EL (cell line): Measurements from ENCODE around the gene RARB.
A peak's percentile ranks its signal among the peaks of the same experiment; 100 is the strongest.

Source experiments
- DNase-seq: peaks from one replicate; pipeline ENCODE4 v3.0.0-alpha.2; 2016

The RARB gene

DNA sequence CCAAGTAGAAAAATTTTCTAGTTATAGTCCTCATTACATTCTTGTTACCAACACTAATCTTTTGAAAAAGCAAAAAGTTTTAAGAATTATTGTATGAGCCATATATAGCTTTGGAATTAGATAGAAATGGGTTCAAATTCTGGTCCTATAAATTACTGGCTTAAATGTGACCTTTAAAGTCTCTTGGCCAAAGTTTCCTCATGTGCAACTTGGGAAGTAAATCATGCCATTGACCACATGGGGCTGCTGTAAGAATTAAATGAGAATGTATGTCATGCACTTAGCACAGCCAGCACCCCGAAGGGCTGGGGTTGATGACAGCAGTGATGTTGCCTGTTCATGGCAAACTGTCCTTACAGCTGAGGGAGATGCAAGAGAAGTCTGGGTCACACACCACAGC lies 128.4 kb downstream of the RARB start:
- no peak for DNase-seq

DNA sequence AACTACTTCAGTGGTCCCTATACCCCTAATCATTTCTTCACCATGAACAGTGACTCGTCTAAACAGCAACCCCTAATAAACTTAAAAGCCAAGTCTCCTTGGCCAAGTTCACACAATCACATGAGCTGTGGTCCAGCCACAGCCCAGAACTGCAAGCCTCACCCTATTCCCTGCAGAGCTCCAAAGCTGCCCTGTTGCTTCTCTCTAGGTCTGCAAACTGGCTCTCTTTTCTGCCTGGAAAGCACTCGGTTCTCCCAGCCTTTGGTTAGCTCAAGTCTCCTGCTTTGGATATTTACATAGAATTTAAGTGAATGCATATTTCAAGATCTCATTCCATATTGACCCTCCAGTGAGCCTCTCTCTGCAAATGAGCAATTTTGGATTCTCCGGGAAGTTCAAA lies 129.6 kb downstream of the RARB start:
- DNase-seq: no peak

- no peak for DNase-seq
These were observed 130.1 kb downstream of the RARB start for GRCh38 chr3:25558121-25558520.

DNA sequence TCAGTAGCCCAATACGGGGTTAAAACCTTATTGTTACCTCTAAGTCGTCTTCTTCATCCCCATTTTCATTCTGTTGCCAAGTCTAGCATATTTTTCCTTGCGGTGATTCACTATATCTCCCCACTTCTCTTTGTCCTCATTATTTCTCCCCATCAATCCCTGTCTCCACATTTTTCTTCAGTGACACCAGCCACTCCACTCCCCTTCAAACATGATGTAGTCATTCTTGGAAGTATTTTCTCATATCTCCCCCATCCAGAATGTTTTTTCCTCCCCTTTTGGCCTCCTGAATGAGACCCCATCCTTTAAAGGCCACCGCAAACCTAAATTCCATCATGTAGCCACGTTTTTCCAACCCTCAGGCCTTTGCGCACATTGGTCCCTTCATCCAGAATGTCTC lies 130.7 kb downstream of the RARB start:
- DNase-seq: peak; percentile 38

GRCh38 chr3:25563601-25564000 lies 135.5 kb downstream of the RARB start:
- peak; percentile 22 for DNase-seq

DNA sequence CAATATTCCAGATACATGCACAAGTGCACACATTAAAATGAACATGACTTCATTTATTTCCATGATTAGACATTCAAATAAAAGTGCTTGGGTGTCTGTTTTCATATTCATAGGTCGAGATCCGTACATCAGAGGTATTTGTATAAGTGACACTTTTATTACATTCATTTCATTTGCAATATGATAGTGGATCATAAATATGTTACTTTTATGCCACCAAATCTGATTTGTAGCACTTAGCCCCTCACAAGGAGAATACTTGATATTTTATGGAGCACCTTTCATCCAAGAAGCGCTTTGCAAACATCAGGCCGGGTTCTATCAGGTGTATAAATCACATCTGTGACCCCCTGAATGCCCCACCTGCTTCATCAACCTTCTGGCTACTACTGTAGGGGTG lies 136.0 kb downstream of the RARB start:
- no peak for DNase-seq

- DNase-seq: no peak
These were observed 137.7 kb downstream of the RARB start for GRCh38 chr3:25565807-25566206.

DNA sequence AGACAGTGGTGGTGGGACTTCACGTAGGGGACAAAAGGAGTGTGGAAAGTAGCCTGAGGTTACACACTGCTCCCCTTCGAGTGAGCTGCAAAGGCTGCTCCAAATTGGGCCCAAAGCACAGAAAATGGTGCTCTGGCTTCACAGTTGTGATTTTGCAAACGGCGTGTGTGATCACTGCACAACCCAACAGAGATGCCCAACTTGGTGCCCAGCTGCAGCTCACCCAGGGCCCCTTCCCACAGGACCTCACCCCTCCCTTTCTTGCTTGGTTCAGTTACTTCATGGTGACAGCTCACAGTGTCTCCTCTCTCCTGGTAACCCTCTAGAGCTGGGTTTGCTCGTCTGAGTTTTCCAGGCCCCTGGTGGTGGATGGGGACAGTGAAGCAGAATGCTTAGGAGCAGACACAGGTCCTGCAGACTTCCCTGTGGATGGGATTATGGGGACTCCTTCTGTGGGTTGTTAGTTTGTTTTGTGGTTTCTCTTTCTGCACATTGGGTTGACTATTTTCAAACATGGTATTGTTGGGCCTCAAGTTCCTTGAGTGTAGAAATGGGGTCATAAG lies 138.4 kb downstream of the RARB start:
- no peak for DNase-seq

DNA sequence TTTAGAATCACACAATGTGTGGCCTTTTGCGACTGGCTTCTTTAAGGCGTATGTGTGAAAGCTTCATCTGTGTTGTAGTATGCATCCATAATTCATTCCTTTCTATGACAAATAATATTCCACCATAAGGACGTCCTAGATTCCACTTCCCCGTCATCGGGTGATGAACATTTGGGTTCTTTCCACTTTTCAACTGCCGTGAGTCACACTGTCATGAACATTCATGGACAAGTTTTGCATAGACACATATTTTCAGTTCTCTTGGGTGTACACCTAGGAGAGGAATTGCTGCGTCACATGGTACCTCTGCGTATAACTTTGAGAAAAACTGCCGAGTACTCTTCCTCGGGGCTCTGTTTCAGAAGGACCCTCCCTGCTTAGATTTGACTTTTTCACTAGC lies 139.3 kb downstream of the RARB start:
- no peak for DNase-seq

DNA sequence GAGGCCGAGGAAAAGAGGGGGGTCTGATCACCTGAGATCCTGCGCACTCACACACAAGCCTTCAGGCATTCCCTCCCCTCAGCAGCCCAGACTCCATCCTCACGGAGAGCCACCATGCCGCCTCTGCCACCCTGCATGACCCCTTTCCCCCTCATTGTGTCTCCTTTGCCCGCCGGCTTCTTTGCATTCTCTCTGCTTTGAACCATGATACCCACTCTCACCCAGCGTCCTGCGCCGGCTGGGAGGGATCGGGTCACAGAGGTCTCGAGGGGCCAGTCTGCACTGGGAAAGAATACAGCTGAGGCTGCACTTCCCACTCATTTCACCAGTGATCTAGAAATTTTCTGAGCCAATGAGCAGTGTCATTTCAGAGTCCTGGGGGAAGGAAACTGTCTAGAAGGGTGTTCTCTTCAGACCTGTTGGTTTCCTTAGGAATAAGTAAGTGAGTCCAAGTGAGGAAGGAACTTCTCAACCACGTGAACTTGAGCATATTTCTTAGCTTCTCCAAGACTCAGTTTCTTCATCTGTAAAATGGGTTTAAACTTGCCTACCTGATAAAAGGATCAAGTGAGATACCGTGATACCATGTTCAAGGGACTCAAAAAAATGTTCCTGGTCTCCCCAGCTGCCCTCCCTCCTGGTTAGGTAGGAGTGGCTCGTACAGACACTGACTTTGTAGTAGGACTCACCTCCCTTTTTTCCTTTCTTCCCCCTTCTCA lies 139.9 kb downstream of the RARB start:
- DNase-seq: no peak

DNA sequence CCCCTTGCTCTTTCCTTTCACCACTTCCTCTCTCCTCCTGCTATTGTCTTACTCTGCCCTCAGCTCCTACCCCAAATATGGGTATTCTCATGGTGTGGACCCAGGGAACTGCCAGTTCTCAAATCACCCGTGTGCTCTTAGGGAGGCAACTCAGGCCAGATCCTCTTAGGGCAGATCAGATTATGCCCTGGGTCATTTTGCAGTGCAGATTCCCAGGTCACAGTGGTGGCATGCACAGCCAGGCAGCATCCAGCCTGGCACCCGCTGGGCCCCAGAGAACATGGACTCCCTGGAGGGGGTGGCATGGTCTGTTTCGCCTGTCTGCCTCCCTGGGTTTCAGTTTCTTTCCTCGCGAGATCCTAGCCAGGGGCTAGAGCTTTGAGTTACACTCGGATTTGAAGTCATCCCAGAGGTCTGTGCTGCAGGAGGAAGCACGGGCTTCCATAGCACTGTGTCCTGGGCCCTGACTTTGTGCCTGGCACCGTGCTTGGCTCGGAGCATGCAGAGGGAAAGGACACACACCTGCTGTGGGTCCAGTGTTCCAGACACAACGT lies 140.5 kb downstream of the RARB start:
- DNase-seq: no peak

- DNase-seq: no peak
These were observed 143.2 kb downstream of the RARB start for GRCh38 chr3:25571285-25571684.

- DNase-seq: peak; percentile 44
These were observed 144.3 kb downstream of the RARB start for GRCh38 chr3:25572336-25572735.

DNA sequence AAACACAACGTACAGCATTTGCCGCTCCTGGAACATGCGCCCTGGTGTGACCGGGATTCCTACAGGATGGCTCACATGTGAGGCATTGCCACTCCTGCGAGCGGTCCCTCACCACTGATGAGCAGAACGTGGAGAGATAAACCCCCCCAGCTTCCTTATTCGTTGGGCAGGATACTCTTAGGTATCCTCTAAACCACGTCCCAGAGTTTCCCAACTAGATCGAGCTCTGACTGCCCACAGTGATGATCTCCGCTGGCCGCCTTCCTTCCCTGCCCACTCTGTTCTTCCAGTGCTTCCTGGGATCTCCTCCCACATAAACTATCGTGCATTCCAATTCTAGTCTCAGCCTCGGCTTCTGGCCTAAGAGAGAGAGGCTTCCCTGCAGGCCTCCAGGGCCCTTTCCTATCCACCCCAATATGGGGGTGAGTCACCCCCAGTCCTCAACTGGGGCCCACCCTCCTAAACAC lies 144.9 kb downstream of the RARB start:
- DNase-seq: peak; percentile 89

DNA sequence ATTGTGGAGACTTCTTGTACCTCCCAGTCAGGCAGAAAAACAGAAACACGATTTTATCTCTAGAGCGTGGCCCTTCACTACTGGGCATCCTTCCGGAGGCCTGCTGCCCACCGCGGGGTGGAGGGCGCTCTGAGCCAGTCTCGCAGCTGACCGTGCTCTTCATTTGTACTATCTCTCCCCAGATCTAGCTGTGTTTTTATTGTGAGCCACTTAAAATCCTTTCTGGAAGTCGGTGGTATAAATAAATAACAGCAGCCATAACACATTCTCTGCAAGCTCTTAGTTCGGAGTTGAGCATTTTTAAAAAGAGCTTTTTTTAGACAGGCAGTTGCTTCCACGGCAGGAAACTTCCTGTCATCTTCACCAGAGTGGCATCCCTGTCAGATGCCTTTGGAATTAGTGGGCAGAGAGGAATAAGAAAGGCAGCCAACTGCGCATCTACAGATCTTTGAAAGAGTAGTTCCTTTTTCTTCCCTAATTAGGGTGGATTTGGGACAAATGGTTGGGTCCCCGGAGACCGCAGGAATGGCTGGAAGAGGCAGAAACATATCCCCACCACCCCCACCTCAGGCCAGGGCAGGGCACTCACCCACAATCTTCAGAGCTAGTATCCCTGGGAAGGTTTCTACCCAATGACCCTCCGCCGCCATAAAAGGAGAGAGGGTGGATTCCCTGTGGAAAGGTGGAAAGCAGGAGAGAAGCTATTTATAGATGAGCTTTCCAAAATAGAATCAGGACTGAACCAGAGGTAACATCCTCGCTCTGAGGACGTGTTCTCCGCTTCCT lies 145.5 kb downstream of the RARB start:
- DNase-seq: peak; percentile 93

DNA sequence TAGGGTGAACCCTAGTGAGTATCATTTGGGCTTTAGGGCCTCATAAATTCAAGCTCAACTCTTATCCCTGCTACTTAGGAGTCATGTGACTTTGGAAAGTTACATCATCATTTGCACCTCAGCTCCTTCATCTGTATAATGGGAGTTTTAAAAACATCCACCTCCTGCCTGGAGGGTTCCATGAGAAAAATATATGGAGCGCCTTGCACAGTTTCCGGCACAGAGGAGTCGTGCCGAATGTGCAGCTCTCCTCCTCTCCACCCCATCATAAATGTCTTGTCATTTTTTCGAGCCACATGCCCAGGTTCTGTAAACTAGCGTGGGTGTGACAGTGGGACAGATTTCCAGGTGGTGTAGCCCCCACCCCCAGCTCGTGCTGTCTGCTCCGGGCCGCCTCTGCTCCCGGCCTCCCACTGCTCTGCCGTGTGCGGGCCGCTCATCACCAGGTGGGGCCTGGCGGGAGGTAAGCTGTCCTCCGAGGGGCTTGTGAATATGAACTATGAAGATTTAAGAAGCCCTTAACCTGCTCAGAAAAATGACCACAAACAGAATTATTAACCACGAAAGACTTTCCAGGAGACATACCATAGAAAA lies 146.2 kb downstream of the RARB start:
- no peak for DNase-seq

DNA sequence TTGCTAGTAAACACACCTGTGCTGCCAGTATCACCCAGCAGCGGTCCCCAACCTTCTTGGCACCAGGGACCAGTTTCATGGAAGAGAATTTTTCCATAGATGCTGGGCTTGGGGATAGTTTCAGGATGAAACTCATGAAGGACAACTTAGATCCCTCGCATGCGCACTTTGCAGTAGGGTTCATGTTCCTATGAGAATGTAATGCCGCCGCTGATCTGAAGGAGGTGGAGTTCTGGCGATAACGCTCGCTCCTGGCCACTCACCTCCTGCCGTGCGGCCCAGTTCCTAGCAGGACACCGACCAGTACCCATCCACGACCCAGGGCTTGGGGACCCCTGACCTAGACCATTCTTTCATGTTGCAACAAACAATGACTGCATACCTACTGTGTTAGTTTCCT lies 146.9 kb downstream of the RARB start:
- DNase-seq: no peak

GRCh38 chr3:25576146-25576545 lies 148.1 kb downstream of the RARB start:
- no peak for DNase-seq

DNA sequence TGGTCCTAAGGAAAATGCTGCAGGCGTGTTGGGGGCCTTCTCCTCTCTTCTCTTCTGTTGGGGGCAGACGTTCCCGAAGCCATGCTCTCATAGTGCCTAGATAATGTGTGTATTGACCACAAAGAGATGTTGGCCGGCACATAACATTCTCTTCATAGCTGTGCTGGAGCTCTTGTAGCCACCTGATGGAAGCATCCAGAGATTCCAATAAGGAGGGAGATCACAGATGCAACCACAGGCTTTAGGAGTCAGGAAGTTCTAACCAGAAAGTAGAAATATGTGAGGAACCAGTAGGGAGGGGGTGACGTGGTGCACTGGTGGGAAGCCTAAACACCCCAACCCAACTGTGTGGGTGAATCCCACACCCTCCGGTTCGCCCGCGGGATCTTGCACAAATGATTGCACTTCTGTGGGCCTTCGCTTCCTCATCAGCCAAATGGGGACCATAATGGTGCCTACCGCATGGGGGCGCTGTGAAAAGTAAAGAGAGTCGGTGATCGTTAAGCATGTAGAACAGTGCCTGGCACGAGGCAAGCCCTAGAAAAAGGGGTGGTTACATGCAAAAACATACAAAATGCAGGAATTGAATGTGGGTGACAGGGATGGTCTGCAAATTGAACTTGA lies 148.9 kb downstream of the RARB start:
- DNase-seq: no peak

DNA sequence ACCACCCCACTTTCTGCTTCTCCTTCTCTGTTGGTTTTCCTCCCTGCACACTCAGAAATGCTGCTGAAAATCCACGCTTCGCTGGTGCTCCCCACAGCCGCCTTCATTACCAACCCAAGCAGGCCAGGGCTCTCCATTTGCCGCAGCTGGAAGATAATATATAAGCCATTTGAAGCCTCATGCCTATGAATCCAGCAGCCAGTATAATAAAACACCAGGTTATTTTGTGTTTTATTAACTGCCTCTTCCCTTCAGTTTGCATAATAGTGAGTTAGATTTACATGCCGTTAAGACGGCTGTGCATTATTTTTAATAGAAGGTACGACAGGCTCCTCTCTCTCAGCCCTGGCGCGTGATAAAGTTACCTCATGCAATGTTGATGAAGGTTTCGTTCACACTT lies 150.0 kb downstream of the RARB start:
- no peak for DNase-seq

GRCh38 chr3:25580534-25580933 lies 152.5 kb downstream of the RARB start:
- DNase-seq: no peak

- no peak for DNase-seq
These were observed 153.3 kb downstream of the RARB start for GRCh38 chr3:25581335-25581734.

DNA sequence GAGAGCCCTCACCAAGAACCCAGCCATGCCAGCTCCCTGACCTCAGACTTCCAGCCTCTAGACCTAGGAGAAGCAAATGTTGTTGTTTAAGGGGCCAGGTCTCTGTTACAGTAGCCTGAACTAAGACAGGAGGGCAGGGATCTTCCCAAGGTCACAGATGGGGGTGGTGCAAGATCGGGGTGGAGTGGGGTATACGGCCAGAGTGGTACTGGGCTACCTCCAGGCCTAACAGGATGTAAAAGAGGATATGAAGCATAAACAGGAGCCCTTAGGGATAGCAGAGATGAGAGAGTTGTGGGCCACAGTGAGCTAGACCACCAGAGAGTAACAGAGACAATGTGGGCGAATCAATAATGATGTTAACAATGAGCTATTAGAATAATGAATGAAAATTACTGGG lies 153.8 kb downstream of the RARB start:
- DNase-seq: no peak
